Measurements from ENCODE around the gene PRM2. TPM values are rescaled to one million over a fixed set of nuclear protein-coding genes. Genes with fewer than 3 reads are reported as not detected.
"Not testable (repeated sequence)": the region's sequence is repeated elsewhere in the genome, so short reads cannot be mapped to it uniquely, and the experiment has no call there.

The PRM2 gene
- total RNA-seq, 1 experiment from 2014 or later: not detected

GRCh38 chr16:11307639-11308492 lies 31.6 kb upstream of the PRM2 start:
- no peak for DNase-seq (ENCODE audit: low spot score)

GRCh38 chr16:11306997-11307638 lies 30.8 kb upstream of the PRM2 start:
- no peak for DNase-seq (ENCODE audit: low spot score)

GRCh38 chr16:11306381-11306780 lies 30.1 kb upstream of the PRM2 start:
- no peak for DNase-seq (ENCODE audit: low spot score)

DNA sequence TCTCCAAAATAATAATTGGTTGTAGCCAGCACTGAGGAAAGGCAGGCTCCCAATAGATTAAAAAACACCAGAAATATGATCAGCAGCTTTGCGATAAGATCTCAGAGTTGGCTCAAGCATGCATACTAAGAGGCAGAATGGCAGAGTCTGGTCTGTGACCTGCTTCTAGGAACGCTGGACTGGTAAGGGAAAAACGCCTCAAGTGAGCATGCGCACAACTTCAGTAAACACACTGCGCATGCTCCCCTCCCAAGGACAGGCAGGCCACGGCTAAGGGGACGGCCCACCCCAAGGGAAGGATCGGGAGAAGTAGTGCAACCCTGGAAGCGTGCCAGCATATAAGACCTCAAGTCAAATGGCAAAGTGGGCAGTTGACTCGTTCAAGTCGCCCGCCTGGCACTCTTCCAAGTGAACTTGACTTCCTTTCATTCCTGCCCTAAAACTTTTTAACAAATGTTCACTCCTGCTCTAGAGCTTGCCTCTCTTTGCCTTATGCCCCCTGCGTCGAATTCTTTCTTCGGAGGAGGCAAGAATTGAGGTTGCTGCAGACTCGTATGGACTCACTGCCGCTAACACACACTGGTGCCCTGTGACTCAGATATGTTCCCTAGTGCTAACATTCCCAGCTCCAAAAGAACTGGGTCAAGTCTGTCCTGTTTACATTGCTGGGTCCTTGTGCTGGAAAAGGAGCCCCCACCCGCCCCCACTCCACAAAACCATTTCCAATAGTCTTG lies 27.3 kb upstream of the PRM2 start:
- no peak for DNase-seq (ENCODE audit: low spot score)

DNA sequence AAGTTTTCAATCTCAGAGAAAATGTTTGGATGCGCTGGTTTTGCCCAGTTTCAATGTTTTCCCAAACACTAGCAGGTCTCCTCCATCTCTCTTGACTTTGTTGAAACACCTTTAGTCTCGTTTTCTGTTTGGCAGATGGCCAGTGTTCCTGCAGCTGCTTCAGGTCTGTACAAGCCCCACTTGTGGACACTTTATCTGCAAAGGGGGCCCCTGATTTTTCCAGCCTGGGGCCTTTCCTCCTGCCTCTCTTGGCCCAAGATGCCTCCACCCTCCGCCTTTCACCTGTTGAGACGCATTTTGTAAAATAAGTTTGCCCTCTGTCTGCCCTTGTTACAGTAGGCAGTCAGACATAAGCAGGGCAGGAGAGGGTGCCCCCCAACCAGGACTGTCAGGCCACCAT lies 26.7 kb upstream of the PRM2 start:
- no peak for DNase-seq (ENCODE audit: low spot score)

DNA sequence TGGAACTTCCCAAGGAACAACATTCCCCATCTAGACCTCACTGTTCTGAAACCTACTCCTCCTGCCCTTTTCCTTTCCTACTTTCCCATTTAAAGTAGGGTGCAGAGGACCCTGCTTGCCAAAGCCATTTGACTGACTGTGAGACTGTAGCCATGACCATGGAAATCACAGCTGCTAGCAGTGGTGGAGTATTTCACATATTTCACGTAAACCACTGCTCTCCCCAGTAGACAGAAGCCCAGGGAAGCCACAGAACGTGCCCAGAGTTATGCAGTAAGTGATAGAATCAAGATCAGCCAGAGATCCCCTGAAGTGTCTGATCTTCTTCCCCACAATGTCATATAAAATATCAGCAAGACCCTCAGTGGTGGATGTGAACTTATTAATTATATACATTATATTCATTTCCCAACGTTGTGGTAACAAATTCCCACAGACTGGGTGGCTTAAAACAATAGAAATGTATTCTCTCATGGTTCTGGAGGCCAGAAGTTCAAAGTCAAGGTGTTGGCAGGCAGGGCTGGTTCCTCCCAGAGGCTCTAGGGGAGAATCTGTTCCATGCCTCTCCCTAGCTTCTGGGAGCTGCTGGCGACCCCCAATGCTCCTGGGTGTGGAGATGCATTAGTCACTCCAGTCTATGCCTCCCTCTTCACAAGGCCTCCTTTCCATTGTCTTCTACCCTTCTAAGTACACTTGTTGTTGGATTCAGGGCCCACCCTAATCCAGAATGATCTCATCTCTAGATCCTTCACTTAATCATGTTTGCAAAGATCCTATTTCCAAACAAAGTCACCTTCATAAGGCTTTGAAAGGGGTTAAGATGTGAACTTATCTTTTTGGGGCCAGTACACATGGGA lies 25.6 kb upstream of the PRM2 start:
- DNase-seq (ENCODE audit: low spot score): no peak

GRCh38 chr16:11300560-11300892 lies 24.2 kb upstream of the PRM2 start:
- DNase-seq (ENCODE audit: low spot score): no peak

GRCh38 chr16:11299865-11300559 lies 23.7 kb upstream of the PRM2 start:
- no peak for DNase-seq (ENCODE audit: low spot score)

DNA sequence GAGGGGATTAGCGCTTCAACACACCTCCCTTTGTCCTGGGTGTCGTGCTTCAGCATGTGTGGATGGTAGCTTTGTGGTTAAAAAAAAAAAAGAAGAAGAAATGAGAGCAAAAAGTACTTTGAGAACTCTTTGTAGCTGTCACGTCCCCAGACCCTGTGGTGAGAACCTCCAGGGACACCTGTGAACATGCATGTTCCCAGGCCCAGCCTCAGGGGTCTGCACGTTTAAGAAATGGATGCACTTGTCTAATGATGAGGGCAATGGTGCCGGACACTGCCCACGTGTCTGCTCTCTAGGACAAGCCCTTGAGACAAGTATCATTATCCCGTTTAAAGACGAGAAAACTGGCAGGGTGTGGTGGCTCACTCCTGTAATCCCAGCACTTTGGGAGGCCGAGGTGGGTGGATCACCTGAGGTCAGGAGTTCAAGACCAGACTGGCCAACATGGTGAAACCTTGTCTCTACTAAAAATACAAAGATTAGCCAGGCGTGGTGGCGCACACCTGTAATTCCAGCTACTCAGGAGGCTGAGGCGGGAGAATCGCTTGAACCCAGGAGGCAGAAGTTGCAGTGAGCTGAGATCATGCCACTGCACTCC lies 22.8 kb upstream of the PRM2 start:
- DNase-seq (ENCODE audit: low spot score): not testable (repeated sequence)

GRCh38 chr16:11298143-11298900 lies 22.0 kb upstream of the PRM2 start:
- no peak for DNase-seq (ENCODE audit: low spot score)

DNA sequence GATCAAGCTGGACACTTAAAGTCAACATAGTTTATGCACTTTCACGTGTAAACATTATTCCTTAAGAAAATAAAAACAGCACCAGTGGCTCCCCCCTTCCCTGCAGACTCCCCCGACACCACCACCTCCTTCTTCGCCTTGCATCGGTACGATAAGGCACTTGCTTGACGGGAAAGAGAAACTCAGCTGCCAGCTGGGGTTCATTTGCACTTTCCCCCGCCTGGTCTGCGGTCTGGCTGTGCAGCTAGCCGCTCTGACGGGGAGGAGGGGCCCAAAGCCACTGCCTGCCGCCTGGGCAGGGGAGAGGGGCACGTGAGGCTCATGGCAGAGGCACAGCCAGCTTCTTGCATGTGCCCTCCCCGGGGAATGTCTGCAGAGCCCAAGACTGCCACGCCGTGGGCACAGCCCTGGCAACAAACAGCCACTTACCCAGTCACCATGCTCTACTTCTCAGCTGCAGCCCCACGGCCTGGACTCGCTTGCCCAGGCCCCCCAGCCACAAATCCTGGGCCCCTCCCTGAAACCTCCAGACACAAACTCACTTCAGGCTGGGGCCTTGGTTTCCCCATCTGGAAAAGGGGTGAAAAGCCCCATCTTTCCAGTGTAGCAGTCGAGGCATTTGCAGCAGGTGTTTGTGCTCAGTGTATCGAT lies 21.3 kb upstream of the PRM2 start:
- peak; percentile 96 for DNase-seq (ENCODE audit: low spot score)

DNA sequence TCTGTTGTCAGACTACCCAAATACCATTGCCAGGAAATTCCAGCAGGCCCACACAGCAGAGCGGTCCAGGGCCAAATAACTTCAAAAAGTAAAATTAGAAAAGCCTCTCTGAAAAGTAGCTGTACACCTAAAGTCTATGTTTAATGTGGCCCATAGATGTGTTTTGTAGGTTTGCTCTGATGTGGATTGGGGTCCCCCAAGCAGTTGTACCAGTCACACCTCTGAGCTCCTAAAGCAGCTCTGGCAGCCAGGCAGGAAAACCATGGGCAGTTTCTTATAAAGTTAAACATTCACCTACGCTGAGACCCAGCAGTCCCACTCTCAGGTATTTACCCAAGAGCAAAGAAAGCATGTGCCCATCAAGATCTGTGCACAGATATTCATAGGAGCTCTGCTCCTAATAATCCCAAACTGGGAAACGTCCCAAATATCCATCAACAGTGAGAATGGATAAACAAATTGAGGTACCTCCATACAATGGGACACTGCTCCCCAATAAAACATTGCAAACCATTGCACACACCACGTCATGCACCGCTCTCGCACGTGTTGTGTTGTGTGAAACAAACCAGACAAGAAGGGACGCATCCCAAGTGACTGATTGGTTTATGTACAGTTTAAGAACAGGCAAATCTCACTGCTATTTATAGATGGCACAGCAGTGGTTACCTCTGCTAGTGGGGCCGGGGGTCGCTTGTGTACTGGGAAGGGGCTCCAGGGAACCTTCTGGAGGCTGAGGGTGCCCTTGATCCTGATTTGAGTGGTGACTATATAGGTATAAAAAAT lies 20.6 kb upstream of the PRM2 start:
- DNase-seq (ENCODE audit: low spot score): no peak

DNA sequence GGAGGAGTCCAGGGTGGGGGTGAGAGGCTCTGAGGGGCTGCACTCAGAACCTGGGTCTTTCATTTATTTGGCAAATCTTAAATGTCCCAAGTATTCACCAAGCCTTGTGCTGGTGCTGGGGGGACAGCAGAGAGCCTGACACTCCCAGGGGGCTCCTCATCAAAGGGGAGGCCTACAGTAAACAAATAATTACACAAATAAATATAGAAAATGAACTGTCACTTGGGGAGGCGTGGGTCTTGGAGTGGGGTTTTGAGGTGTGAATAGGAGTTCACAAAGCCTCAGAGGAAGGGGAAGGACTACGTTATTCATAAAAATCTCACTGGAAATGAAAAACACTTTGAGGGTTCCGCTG lies 20.0 kb upstream of the PRM2 start:
- DNase-seq (ENCODE audit: low spot score): no peak

DNA sequence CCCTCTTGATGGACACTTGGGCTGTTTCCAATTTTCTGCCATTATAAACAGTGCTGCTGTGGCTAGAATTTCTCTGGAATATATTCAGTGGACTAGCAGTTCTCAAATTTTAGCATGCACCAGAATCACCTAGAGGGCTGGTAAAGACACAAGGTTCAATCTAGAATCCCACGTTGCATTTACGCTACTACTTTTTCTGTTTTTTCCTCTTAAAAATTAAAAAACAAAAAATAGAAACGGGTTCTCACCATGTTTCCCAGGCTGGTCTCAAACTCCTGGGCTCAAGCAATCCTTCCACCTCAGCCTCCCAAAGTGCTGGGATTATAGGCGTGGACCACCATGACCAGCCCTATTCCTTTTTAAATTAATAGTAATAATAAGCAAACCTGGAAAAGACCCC lies 19.4 kb upstream of the PRM2 start:
- no peak for DNase-seq (ENCODE audit: low spot score)

GRCh38 chr16:11292076-11292748 lies 15.9 kb upstream of the PRM2 start:
- DNase-seq (ENCODE audit: low spot score): no peak

- no peak for DNase-seq (ENCODE audit: low spot score)
Observed at GRCh38 chr16:11291091-11291703, 14.9 kb upstream of the PRM2 start.

DNA sequence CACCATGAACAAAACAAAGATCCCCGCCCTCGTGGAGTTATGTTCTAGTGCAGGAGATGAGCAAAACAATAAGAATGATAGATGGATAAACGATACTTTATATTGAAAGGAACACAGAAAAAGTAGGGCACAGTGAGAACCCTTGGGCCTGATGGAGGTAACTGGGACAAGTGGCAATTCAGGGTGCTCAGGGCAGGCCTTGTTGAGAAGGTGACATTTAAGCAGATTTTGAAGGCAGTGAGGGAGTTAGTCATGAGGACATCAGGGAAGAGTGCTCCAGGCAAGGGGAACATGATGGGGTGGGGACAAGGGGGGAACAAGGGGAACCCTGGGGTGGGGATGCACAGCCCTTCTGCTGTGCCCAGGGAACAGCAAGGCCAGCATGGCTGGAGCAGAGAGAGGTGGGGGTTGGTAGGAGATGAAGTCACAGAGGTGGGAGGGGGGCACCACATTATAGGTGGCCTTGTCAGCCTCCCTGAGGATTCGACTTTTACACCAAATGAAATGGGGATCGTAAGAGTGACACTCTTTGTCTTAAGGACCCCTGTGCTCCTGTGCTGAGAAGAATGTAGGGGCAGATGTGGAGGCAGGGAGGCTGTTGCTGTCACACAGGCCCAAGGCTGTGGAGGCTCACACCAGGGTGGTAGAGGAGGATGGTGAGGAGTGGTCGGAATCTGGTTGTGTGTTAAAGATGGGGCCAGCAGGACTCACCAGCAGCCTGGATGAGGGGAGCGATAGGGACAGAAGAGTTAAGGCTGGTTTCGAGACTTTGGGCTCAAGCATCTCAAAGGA lies 14.0 kb upstream of the PRM2 start:
- DNase-seq (ENCODE audit: low spot score): no peak
